Ishikawa (cell line): ENCODE data around the gene ZFYVE9.

Experiments
- CEBPB ChIP-seq: IDR thresholded peaks from 2 replicates; pipeline ENCODE4 v1.6.1; 2012
- CREB1 ChIP-seq: IDR thresholded peaks from 2 replicates; pipeline ENCODE4 v1.6.1; 2012; ENCODE audit warnings: low read depth
- EGR1 ChIP-seq: IDR thresholded peaks from 2 replicates; pipeline ENCODE4 v1.6.1; 2012
- EP300 ChIP-seq: IDR thresholded peaks from 2 replicates; pipeline ENCODE4 v1.6.1; 2012; ENCODE audit warnings: borderline replicate concordance
- NFIC ChIP-seq: IDR thresholded peaks from 2 replicates; pipeline ENCODE4 v1.6.1; 2012
- RAD21 ChIP-seq: IDR thresholded peaks from 2 replicates; pipeline ENCODE4 v1.6.1; 2012; ENCODE audit warnings: low read depth
- TAF1 ChIP-seq: IDR thresholded peaks from 2 replicates; pipeline ENCODE4 v1.6.1; 2012; ENCODE audit warnings: low read depth, mild to moderate bottlenecking
- YY1 ChIP-seq: IDR thresholded peaks from 2 replicates; pipeline ENCODE4 v1.6.1; 2012; ENCODE audit warnings: low read depth
- ZBTB7A ChIP-seq: IDR thresholded peaks from 2 replicates; pipeline ENCODE4 v1.6.1; 2012; ENCODE audit warnings: low read depth
- TF ChIP-seq, protein P1 (sequence below): IDR thresholded peaks from 2 replicates; pipeline ENCODE4 v1.6.1; 2012; ENCODE audit warnings: low read depth, mild to moderate bottlenecking
- TF ChIP-seq, protein P2 (sequence below): IDR thresholded peaks from 2 replicates; pipeline ENCODE4 v1.6.1; 2012
- TF ChIP-seq, protein P3 (sequence below): IDR thresholded peaks from 2 replicates; pipeline ENCODE4 v1.6.1; 2012

DNA sequence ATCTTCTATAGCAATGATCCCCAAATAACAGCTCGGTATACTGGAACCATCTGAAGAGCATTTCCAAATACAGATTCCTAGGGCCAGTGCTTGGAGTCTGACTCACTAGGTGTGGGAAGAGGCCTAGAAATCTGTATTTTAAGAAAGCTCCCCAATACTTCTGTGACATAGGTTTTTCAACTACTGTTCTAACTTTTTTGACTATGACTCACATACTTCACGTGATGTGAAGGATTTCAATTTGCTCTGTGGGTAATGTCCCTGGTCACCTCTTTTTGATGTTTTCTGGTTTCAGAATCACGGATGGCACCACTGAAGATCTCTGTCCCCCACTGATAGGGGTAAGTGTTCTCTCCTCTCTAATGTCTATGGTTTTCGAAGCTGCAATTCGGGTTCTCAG is 251.3 kb downstream of the ZFYVE9 start:
- TF ChIP-seq, protein P1, sequence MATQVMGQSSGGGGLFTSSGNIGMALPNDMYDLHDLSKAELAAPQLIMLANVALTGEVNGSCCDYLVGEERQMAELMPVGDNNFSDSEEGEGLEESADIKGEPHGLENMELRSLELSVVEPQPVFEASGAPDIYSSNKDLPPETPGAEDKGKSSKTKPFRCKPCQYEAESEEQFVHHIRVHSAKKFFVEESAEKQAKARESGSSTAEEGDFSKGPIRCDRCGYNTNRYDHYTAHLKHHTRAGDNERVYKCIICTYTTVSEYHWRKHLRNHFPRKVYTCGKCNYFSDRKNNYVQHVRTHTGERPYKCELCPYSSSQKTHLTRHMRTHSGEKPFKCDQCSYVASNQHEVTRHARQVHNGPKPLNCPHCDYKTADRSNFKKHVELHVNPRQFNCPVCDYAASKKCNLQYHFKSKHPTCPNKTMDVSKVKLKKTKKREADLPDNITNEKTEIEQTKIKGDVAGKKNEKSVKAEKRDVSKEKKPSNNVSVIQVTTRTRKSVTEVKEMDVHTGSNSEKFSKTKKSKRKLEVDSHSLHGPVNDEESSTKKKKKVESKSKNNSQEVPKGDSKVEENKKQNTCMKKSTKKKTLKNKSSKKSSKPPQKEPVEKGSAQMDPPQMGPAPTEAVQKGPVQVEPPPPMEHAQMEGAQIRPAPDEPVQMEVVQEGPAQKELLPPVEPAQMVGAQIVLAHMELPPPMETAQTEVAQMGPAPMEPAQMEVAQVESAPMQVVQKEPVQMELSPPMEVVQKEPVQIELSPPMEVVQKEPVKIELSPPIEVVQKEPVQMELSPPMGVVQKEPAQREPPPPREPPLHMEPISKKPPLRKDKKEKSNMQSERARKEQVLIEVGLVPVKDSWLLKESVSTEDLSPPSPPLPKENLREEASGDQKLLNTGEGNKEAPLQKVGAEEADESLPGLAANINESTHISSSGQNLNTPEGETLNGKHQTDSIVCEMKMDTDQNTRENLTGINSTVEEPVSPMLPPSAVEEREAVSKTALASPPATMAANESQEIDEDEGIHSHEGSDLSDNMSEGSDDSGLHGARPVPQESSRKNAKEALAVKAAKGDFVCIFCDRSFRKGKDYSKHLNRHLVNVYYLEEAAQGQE, result no peak
- no peak for TF ChIP-seq YY1
- TF ChIP-seq, protein P2, sequence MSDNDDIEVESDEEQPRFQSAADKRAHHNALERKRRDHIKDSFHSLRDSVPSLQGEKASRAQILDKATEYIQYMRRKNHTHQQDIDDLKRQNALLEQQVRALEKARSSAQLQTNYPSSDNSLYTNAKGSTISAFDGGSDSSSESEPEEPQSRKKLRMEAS, result no peak
- no peak for TF ChIP-seq TAF1
- TF ChIP-seq RAD21, result no peak
- no peak for TF ChIP-seq EGR1
- no peak for TF ChIP-seq EP300
- TF ChIP-seq CREB1, result no peak
- TF ChIP-seq NFIC, result no peak
- no peak for TF ChIP-seq CEBPB
- TF ChIP-seq, protein P3, sequence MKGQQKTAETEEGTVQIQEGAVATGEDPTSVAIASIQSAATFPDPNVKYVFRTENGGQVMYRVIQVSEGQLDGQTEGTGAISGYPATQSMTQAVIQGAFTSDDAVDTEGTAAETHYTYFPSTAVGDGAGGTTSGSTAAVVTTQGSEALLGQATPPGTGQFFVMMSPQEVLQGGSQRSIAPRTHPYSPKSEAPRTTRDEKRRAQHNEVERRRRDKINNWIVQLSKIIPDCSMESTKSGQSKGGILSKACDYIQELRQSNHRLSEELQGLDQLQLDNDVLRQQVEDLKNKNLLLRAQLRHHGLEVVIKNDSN, result no peak
- no peak for TF ChIP-seq ZBTB7A
